HepG2 (cell line): ENCODE results near the gene KMT2B. TPM values are rescaled to one million over a fixed set of nuclear protein-coding genes. Genes with fewer than 3 reads are reported as not detected.

Source experiments
- ATAC-seq: fragments of 200-7000 bp; cut with Tn5 transposase; 3 replicates; pipeline ENCODE4 v1.9.1; 2020; ENCODE audit warnings: mild to moderate bottlenecking, moderate library complexity
- BruUV-seq: library from RNA; stranded (reverse); fragments of 400-500 nt; replicated peaks from 2 replicates; lab custom pipeline; 2021; lab: Mats Ljungman, UMichigan
- CTCF ChIA-PET: fragments of 300-600 bp; formaldehyde crosslinking; extraction: SDS; loops from one replicate; lab custom pipeline; 2021; ENCODE audit warnings: low total read pairs, inconsistent platforms, low intra/inter-chr PET ratio; lab: Yijun Ruan, JAX
- POLR2A ChIA-PET: fragments of 350-600 bp; sonication (Branson Sonifier 250); formaldehyde crosslinking; loops from one replicate; lab custom pipeline; 2020; ENCODE audit warnings: antibody characterized with exemption, inconsistent platforms; lab: Yijun Ruan, JAX
- DNase-seq: peaks from one replicate; pipeline ENCODE4 v3.0.0-alpha.2; 2015; ENCODE audit warnings: low spot score
- FAIRE-seq: peaks from 3 replicates; lab custom pipeline; 2011; peaks lifted over from hg19 to GRCh38; lab: Jason Lieb, UNC
- H2AFZ ChIP-seq: one replicate; pipeline ENCODE4 v1.6.1; 2011; ENCODE audit warnings: low read length, inconsistent platforms
- H3K27ac ChIP-seq: fragments of 300-600 bp; 3 replicates; pipeline ENCODE4 v1.8.0; 2011; ENCODE audit warnings: mixed run types, mild to moderate bottlenecking, mixed read lengths, low read length, inconsistent platforms; ENCODE audit not compliant: insufficient read depth; ENCODE audit errors: extremely low read length
- H3K27me3 ChIP-seq, 2 experiments: fragments of 200-600 bp in 1 of 2; 2 replicates in 1 of 2; 3 replicates in 1 of 2; pipeline versions ENCODE4 v1.6.0 to v1.8.0; 2011; ENCODE audit warnings: low read length in 2 of 2, mild to moderate bottlenecking in 2 of 2, moderate library complexity in 2 of 2, inconsistent platforms in 1 of 2; ENCODE audit not compliant: insufficient read depth in 2 of 2, control insufficient read depth in 1 of 2
- H3K36me3 ChIP-seq, 2 experiments: fragments of 200-600 bp in 1 of 2; replicated peaks in 1 of 2; 2 replicates in 1 of 2; 3 replicates in 1 of 2; pipeline versions ENCODE4 v1.5.1 to v1.8.0; 2011; ENCODE audit warnings: low read length in 2 of 2, inconsistent platforms in 1 of 2; ENCODE audit not compliant: insufficient read depth in 2 of 2, control insufficient read depth in 1 of 2
- H3K4me1 ChIP-seq: 2 replicates; pipeline ENCODE4 v1.5.1; 2012; ENCODE audit warnings: low read length, inconsistent platforms; ENCODE audit not compliant: insufficient read depth
- H3K4me2 ChIP-seq: 2 replicates; pipeline ENCODE4 v1.6.0; 2011; ENCODE audit warnings: low read depth, low read length, inconsistent platforms
- H3K4me3 ChIP-seq, 3 experiments: fragments of 200-600 bp in 1 of 3; sonication (generic), shearing (Covaris generic) in 1 of 3; replicated peaks in 1 of 3; 2 replicates each; pipeline ENCODE4 v1.5.1; 2011 to 2016; ENCODE audit warnings: low read length in 3 of 3, inconsistent platforms in 2 of 3, low read depth in 2 of 3, mild to moderate bottlenecking in 2 of 3, control low read depth in 1 of 3, mixed read lengths in 1 of 3; ENCODE audit not compliant: insufficient read depth in 1 of 3
- H3K79me2 ChIP-seq: one replicate; pipeline ENCODE4 v1.6.1; 2011; ENCODE audit warnings: low read length, inconsistent platforms; ENCODE audit not compliant: insufficient read depth
- H3K9ac ChIP-seq: 2 replicates; pipeline ENCODE4 v1.6.0; 2011; ENCODE audit warnings: mild to moderate bottlenecking, low read depth, low read length, inconsistent platforms; ENCODE audit not compliant: insufficient read depth
- H3K9me3 ChIP-seq: 2 replicates; pipeline ENCODE4 v1.5.1; 2012; ENCODE audit warnings: mild to moderate bottlenecking, low read length
- H4K20me1 ChIP-seq: 2 replicates; pipeline ENCODE4 v1.6.0; 2011; ENCODE audit warnings: inconsistent platforms, mild to moderate bottlenecking, low read length, moderate library complexity; ENCODE audit not compliant: insufficient read depth
- AGO2 ChIP-seq: fragments of 200-400 bp; formaldehyde crosslinking; optimal IDR thresholded peaks from 2 replicates; pipeline ENCODE3; 2017; ENCODE audit warnings: mild to moderate bottlenecking, low read depth, low read length, moderate library complexity
- SMC3 ChIP-seq: IDR thresholded peaks from 2 replicates; pipeline ENCODE4 v1.6.1; 2011; ENCODE audit warnings: low read length, improper control_type of control experiment
- ZFP82 ChIP-seq: sonication (generic); formaldehyde crosslinking; IDR thresholded peaks from 2 replicates; pipeline ENCODE4 v1.5.1; 2020; ENCODE audit warnings: mild to moderate bottlenecking, missing genetic modification reagents, borderline replicate concordance
- whole genome bisulfite sequencing: methylation state at CpG from one replicate; pipeline ENCODE4 v1.1.6; 2017; ENCODE audit warnings: low lambda C conversion rate; 5-methylcytosine and 5-hydroxymethylcytosine counted together
- in situ Hi-C: cut with HindIII; loops from 2 replicates; pipeline ENCODE4 v1.10.0; 2017; ENCODE audit warnings: low pct_unique_long_range_greater_than_20kb; ENCODE audit not compliant: extremely low pct_ligation_motif_present
- intact Hi-C: fragments of 100-400 bp; cut with micrococcal nuclease; formaldehyde crosslinking; loops from one replicate; pipeline ENCODE4 v1.10.0; 2022; ENCODE audit not compliant: unreplicated experiment
- polyA plus RNA-seq, 8 experiments: library from polyadenylated mRNA; depleted of rRNA in 3 of 8; stranded (reverse) in 7 of 8; unstranded in 1 of 8; fragments of >200 nt; fragmentation: Illumina TruSeq in 4 of 8; extraction: Trizol in 4 of 8; gene quantifications; 2 replicates each; pipeline versions ENCODE4 v1.2.1 to v1.2.3, GENCODE V29; 2011 to 2016; ENCODE audit warnings: low read depth in 4 of 8, missing spikeins in 1 of 8, mixed read lengths in 1 of 8; ENCODE audit not compliant: insufficient read depth in 1 of 8
- total RNA-seq, 5 experiments: library from RNA; depleted of rRNA; stranded (reverse); fragments of >200 nt; fragmentation: Illumina TruSeq; extraction: Trizol; gene quantifications; 2 replicates each; pipeline ENCODE4 v1.2.3, GENCODE V29; 2016; ENCODE audit warnings: low read depth in 1 of 5
- TF ChIP-seq, protein P1 (sequence below): sonication (generic); formaldehyde crosslinking; IDR thresholded peaks from 2 replicates; pipeline ENCODE4 v1.5.0; 2020; ENCODE audit warnings: mild to moderate bottlenecking, missing genetic modification reagents, moderate library complexity

KMT2B gene
- total and polyA plus RNA-seq, 2 of the 13 experiments (the other 11 are each of a cell fraction or from before 2014, with no cell fraction given), result 6.2 to 16.9 TPM

DNA sequence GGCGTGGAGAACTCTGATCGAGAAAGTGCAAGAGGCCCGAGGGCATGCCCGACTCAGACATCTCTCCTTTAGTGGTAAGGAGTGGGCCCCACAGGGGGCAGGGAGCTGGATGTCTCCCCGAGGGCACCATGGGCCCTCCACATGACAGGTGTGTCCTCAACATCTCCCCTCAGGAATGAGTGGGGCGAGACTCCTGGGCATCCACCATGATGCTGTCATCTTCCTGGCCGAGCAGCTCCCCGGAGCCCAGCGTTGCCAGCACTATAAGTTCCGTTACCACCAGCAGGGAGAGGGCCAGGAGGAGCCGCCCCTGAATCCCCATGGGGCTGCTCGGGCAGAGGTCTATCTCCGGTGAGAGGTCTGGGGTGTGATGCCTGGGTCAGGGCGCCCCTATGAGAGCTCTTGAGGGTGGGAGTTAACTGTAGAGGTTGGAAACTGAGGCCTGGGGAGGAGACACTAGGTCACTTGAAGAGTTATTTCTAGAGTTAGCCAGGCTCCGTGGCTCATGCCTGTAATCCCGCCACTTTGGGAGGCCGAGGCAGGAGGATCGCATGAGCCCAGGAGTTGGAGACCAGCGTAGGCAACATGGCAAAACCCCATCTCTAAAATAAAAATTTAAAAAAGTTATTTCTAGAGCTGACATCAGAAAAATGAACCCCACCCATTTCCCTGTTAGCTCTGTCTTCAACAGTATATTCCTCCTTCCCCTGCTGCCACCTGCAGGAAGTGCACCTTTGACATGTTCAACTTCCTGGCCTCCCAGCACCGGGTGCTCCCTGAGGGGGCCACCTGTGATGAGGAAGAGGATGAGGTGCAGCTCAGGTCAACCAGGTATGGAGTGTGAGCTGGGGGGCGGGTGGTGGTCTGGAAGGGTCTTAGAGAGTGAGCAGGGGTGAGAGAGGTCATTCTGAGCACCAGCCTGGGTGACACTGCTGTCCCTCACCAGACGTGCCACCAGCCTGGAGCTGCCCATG lies 19.4 kb downstream of the KMT2B start:
- Histone ChIP-seq H3K4me3 (no peak overlapping the region), H4K20me1 (no peaks in the 10 kb centered on the region), H3K36me3 (peaks cover 23 to 62% of the 10 kb centered on the region in 2 experiments; a peak in 4 of 5 replicates), H2AFZ (no peak overlapping the region), H3K9me3 (no peaks in the 10 kb centered on the region), H3K79me2 (no peaks in the 10 kb centered on the region), H3K27ac (no peak overlapping the region), H3K4me1 (peaks cover 18% of the 10 kb centered on the region), H3K4me2 (no peak overlapping the region), H3K27me3 (no peaks in the 10 kb centered on the region), H3K9ac (no peak overlapping the region)
- no peak for ATAC-seq
- TF ChIP-seq, protein P1, sequence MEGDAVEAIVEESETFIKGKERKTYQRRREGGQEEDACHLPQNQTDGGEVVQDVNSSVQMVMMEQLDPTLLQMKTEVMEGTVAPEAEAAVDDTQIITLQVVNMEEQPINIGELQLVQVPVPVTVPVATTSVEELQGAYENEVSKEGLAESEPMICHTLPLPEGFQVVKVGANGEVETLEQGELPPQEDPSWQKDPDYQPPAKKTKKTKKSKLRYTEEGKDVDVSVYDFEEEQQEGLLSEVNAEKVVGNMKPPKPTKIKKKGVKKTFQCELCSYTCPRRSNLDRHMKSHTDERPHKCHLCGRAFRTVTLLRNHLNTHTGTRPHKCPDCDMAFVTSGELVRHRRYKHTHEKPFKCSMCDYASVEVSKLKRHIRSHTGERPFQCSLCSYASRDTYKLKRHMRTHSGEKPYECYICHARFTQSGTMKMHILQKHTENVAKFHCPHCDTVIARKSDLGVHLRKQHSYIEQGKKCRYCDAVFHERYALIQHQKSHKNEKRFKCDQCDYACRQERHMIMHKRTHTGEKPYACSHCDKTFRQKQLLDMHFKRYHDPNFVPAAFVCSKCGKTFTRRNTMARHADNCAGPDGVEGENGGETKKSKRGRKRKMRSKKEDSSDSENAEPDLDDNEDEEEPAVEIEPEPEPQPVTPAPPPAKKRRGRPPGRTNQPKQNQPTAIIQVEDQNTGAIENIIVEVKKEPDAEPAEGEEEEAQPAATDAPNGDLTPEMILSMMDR (CRISPR knock-in tag), result peak; percentile 24; the same call in 1 of the 2 replicates
- TF ChIP-seq SMC3 (peak; percentile 10; the same call in 1 of the 2 replicates), AGO2 (peak; percentile 57), ZFP82 (CRISPR knock-in tag) (no peak)
- intact Hi-C loops (no loop called here), in situ Hi-C loops (no loop called here)
- WGBS, result 97% methylated on average over 16 of the region's 22 CpGs
- FAIRE-seq, result peak; percentile 26
- no TSS peak for BruUV-seq
- POLR2A ChIA-PET, result interaction anchor here (1.1 to 4.6 kb wide), 3 partner anchors 11 to 17 kb away, joined by 3 to 69 read pairs (median 7); partner anchors contain the start of gene LIN37
- CTCF ChIA-PET, result interaction anchor here (1.7 kb wide), 1 partner anchor 43 kb away, joined by 5 read pairs; no protein-coding TSS in a partner anchor
- no peak for DNase-seq
